DOHH2 (cell line): Measurements from ENCODE around the gene PSG3.
A peak's percentile ranks its signal among the peaks of the same experiment; 100 is the strongest.
"Not testable (repeated sequence)": the region's sequence is repeated elsewhere in the genome, so short reads cannot be mapped to it uniquely, and the experiment has no call there.

ENCODE experiments used
- H3F3A ChIP-seq: fragments of 200-600 bp; sonication (generic), shearing (Covaris generic); 2 replicates; pipeline ENCODE4 v1.6.0; 2016; ENCODE audit warnings: antibody characterized with exemption, mild to moderate bottlenecking; ENCODE audit not compliant: control insufficient read depth, insufficient read depth
- H3K27ac ChIP-seq: fragments of 200-600 bp; sonication (generic); 2 replicates; pipeline ENCODE4 v1.5.1; 2014; ENCODE audit warnings: low read depth, mild to moderate bottlenecking, low read length, moderate library complexity
- H3K27me3 ChIP-seq: fragments of 200-600 bp; sonication (generic); 2 replicates; pipeline ENCODE4 v1.6.1; 2014; ENCODE audit warnings: mild to moderate bottlenecking, low read length, mixed read lengths; ENCODE audit not compliant: control insufficient read depth
- H3K36me3 ChIP-seq: fragments of 200-600 bp; sonication (generic); 2 replicates; pipeline ENCODE4 v1.6.1; 2014; ENCODE audit warnings: mild to moderate bottlenecking, low read length, moderate library complexity, mixed read lengths; ENCODE audit not compliant: control insufficient read depth
- H3K4me1 ChIP-seq: fragments of 200-600 bp; sonication (generic); 2 replicates; pipeline ENCODE4 v1.6.1; 2014; ENCODE audit warnings: mild to moderate bottlenecking, low read length, mixed read lengths; ENCODE audit not compliant: control insufficient read depth
- H3K4me2 ChIP-seq: fragments of 200-600 bp; sonication (generic); 2 replicates; pipeline ENCODE4 v1.6.0; 2014; ENCODE audit warnings: mild to moderate bottlenecking, low read length, moderate library complexity
- H3K4me3 ChIP-seq: fragments of 200-600 bp; sonication (generic); 2 replicates; pipeline ENCODE4 v1.5.1; 2014; ENCODE audit warnings: mild to moderate bottlenecking, low read length, mixed read lengths
- H3K79me2 ChIP-seq: fragments of 200-600 bp; sonication (generic); 2 replicates; pipeline ENCODE4 v1.6.1; 2014; ENCODE audit warnings: mild to moderate bottlenecking, low read length, mixed read lengths; ENCODE audit not compliant: control insufficient read depth
- H3K9me2 ChIP-seq: fragments of 200-600 bp; sonication (generic); replicated peaks from 2 replicates; pipeline ENCODE4 v1.6.1; 2014; ENCODE audit warnings: mild to moderate bottlenecking, low read length, mixed read lengths; ENCODE audit not compliant: control insufficient read depth
- H3K9me3 ChIP-seq: fragments of 200-600 bp; sonication (generic); 2 replicates; pipeline ENCODE4 v1.6.1; 2014; ENCODE audit warnings: antibody characterized with exemption, low read length, mixed read lengths; ENCODE audit not compliant: control insufficient read depth, insufficient read depth
- H4K20me1 ChIP-seq: fragments of 200-600 bp; sonication (generic); 2 replicates; pipeline ENCODE4 v1.6.0; 2014; ENCODE audit warnings: low read depth, mild to moderate bottlenecking, antibody characterized with exemption, low read length, moderate library complexity; ENCODE audit not compliant: control insufficient read depth, insufficient read depth
- TF ChIP-seq, protein P1 (sequence below): fragments of 200-600 bp; sonication (generic); IDR thresholded peaks from one replicate; pipeline ENCODE4 v1.5.1; 2014; ENCODE audit warnings: antibody characterized with exemption, mild to moderate bottlenecking, low read depth, low read length; ENCODE audit not compliant: poor library complexity, severe bottlenecking

The PSG3 gene

DNA sequence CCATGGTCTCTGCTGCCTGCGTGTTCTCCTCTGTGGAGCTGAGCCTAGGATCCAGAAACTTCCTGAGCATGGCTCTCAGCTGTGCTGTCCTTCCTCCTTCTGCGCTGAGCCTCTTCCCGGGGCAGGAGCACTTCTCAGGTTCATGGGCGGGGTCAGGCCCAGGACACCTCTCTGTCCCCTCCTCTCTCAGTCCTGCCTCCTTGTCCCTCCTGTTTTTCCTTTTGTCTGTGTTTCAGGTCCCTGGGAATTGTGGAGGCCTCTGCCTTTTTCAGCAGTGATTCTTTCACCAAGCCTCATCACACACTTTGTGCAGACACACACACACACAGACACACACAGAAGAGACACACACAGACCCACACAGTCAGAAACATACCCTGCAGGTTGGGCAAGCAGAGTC, at the start of gene PSG3:
TSS of gene PSG3 (minus strand) at position 101 of the 400 bp plus-strand sequence. CDS start at position 4, 97 bp downstream.
- not testable (repeated sequence) for H3K4me2 ChIP-seq

DNA sequence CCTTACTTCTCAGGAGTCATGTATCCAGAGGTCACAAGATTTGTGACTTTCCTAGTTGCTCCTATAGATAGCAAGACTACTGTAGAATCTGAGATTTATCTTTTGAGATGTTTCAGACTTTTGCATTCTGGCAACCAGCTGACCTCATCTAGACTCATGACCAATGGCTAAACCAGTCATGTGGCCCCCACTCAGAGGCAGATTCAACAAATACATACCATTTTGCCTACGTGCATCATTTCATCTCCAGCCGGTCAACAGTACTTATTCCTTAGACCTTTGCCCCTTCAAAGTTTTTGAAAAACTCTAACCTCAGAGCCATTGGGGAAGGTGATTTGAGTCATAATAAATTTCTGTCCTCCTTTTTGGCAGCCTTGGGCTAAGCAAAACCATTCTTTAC, 48.5 kb upstream of the PSG3 start:
- H3K36me3 ChIP-seq, H3K27ac ChIP-seq, H3K4me2 ChIP-seq, H3F3A ChIP-seq, H3K79me2 ChIP-seq, H3K4me1 ChIP-seq, H3K27me3 ChIP-seq, H4K20me1 ChIP-seq, H3K9me3 ChIP-seq, H3K9me2 ChIP-seq, H3K4me3 ChIP-seq: not testable (repeated sequence)

More for the DNA sequence above, at the start of gene PSG3:
- H3K4me1 ChIP-seq, H3F3A ChIP-seq, H3K27me3 ChIP-seq, H3K9me2 ChIP-seq, H4K20me1 ChIP-seq, H3K27ac ChIP-seq, H3K9me3 ChIP-seq, H3K4me3 ChIP-seq, H3K36me3 ChIP-seq, H3K79me2 ChIP-seq: not testable (repeated sequence)

DNA sequence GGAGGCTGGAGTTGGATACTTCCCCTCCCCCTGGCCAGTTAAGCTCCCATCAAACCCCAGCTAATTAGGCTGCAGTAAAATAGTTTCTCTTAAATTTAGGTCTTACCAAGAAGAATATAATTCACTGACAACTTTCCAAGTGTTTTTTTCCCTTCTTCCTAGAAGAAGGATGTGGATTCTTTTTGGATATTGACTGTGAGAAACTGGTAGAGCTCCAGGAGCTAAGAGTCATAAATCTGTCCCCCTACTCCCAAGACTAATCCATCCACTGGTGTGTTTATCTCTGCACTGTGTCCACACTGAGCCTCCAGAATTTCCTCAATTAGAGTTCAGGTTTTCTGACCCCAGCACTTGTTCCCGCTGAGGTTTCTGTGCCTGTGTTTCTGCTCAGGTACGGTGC, 47.5 kb upstream of the PSG3 start:
- H3K27me3 ChIP-seq, H3K27ac ChIP-seq, H3K4me3 ChIP-seq, H3K36me3 ChIP-seq, H3K79me2 ChIP-seq, H3K9me2 ChIP-seq, H3K4me2 ChIP-seq, H4K20me1 ChIP-seq, H3F3A ChIP-seq, H3K4me1 ChIP-seq, H3K9me3 ChIP-seq: not testable (repeated sequence)

DNA sequence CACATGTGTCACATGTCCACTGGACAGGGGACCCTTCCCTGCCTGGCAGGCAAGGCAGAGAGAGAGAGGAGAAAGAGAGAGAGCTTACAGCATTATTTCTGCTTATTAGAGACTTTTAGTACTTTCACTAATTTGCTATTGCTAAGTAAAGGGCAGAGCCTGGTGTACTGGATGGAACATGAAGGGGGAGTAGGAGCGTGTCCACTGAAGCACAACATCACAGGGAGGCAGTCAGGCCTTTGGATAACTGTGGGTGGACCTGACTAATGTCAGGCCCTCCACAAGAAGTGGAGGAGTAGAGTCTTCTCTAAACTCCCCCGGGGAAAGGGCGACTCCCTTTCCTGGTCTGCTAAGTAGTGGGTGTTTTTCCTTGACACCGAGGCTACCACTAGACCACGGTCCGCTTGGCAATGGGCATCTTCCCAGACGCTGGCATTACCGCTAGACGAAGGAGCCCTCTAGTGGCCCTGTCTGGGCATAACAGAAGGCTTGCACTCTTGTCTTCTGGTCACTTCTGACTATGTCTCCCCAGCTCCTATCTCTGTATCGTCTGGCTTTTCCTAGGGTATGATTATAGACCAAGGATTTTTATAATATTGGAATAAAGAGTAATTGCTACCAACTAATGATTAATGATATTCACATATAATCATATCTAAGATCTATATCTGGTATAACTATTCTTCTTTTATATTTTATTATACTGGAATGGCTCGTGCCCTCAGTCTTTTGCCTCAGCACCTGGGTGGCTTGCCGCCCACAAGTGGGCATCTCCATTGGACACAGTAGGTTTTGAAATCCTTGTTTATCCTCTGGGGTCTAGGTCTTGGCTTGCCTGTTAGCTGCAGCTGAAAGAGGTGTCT, 36.7 kb upstream of the PSG3 start:
- H3K27me3 ChIP-seq, H3K9me3 ChIP-seq, H3K36me3 ChIP-seq, H3K79me2 ChIP-seq, H3K27ac ChIP-seq, H3K4me1 ChIP-seq, H3K4me2 ChIP-seq, H3F3A ChIP-seq, H3K4me3 ChIP-seq, H3K9me2 ChIP-seq, H4K20me1 ChIP-seq: not testable (repeated sequence)
- TF ChIP-seq, protein P1, sequence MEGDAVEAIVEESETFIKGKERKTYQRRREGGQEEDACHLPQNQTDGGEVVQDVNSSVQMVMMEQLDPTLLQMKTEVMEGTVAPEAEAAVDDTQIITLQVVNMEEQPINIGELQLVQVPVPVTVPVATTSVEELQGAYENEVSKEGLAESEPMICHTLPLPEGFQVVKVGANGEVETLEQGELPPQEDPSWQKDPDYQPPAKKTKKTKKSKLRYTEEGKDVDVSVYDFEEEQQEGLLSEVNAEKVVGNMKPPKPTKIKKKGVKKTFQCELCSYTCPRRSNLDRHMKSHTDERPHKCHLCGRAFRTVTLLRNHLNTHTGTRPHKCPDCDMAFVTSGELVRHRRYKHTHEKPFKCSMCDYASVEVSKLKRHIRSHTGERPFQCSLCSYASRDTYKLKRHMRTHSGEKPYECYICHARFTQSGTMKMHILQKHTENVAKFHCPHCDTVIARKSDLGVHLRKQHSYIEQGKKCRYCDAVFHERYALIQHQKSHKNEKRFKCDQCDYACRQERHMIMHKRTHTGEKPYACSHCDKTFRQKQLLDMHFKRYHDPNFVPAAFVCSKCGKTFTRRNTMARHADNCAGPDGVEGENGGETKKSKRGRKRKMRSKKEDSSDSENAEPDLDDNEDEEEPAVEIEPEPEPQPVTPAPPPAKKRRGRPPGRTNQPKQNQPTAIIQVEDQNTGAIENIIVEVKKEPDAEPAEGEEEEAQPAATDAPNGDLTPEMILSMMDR: peak; percentile 61

- not testable (repeated sequence) for H3K27ac ChIP-seq, H3K4me2 ChIP-seq, H3K9me3 ChIP-seq, H4K20me1 ChIP-seq, H3K27me3 ChIP-seq, H3K36me3 ChIP-seq, H3K4me3 ChIP-seq, H3F3A ChIP-seq, H3K9me2 ChIP-seq, H3K79me2 ChIP-seq, H3K4me1 ChIP-seq
These were observed 34.4 kb upstream of the PSG3 start for GRCh38 chr19:42774510-42775158.
